HCT116 (cell line): Measurements from ENCODE around the gene MAP1LC3B2.

Experiments used
- CEBPB ChIP-seq: IDR thresholded peaks from 2 replicates; pipeline ENCODE4 v1.6.1; 2012; ENCODE audit warnings: low read depth
- ELF1 ChIP-seq: IDR thresholded peaks from 2 replicates; pipeline ENCODE4 v1.6.1; 2012; ENCODE audit warnings: low read depth, borderline replicate concordance
- EZH2 ChIP-seq: fragments of 200-600 bp; sonication (generic); IDR thresholded peaks from 2 replicates; pipeline ENCODE4 v1.6.1; 2017; ENCODE audit warnings: antibody characterized with exemption, mixed run types
- POLR2A ChIP-seq: IDR thresholded peaks from 2 replicates; pipeline ENCODE4 v1.7.0; 2011; ENCODE audit warnings: borderline replicate concordance; ENCODE audit not compliant: insufficient read depth, insufficient read length; ENCODE audit errors: extremely low read depth
- RAD21 ChIP-seq: IDR thresholded peaks from 2 replicates; pipeline ENCODE4 v1.6.1; 2012; ENCODE audit warnings: low read depth, mild to moderate bottlenecking
- SIN3A ChIP-seq: IDR thresholded peaks from 2 replicates; pipeline ENCODE4 v1.6.1; 2012; ENCODE audit warnings: low read depth
- TCF7L2 ChIP-seq: IDR thresholded peaks from 2 replicates; pipeline ENCODE4 v1.7.0; 2011; ENCODE audit warnings: borderline replicate concordance, inconsistent platforms; ENCODE audit not compliant: insufficient read depth, insufficient read length; ENCODE audit errors: extremely low read depth
- TF ChIP-seq, protein P1 (sequence below), 3 experiments: fragments of 200-600 bp in 1 of 3; sonication (generic) in 1 of 3; IDR thresholded peaks in 2 of 3; conservative IDR thresholded peaks in 1 of 3; 2 replicates each; pipeline ENCODE4 v1.5.1; 2012 to 2017; ENCODE audit warnings: low read depth in 2 of 3, low read length in 2 of 3, antibody characterized with exemption in 1 of 3, borderline replicate concordance in 1 of 3, control low read depth in 1 of 3, mild to moderate bottlenecking in 1 of 3, mixed read lengths in 1 of 3, mixed run types in 1 of 3, moderate library complexity in 1 of 3; ENCODE audit not compliant: insufficient read depth in 1 of 3
- TF ChIP-seq, protein P2 (sequence below): IDR thresholded peaks from 2 replicates; pipeline ENCODE4 v1.6.1; 2012
- TF ChIP-seq, protein P3 (sequence below): IDR thresholded peaks from 2 replicates; pipeline ENCODE4 v1.6.1; 2012

DNA sequence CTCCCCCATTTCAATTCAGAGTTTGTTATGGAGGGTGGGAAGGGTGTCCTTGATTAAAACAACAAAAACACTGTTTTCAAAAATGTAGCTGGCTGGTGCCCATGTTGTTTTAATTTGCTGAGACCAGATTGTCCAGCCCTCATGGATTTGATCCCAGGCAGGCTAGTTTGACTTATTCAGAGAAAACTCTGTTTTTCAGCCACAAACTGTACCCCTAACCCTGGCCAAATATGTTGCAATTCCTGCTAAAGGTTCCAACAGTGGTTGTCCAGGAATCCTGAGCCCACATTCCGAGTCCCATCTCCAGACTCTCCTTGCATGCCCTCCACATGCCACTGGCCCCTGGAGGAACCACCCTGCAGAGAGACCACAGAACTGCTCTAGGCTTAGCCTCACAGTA, 36.0 kb downstream of the MAP1LC3B2 start:
- TF ChIP-seq, protein P1, sequence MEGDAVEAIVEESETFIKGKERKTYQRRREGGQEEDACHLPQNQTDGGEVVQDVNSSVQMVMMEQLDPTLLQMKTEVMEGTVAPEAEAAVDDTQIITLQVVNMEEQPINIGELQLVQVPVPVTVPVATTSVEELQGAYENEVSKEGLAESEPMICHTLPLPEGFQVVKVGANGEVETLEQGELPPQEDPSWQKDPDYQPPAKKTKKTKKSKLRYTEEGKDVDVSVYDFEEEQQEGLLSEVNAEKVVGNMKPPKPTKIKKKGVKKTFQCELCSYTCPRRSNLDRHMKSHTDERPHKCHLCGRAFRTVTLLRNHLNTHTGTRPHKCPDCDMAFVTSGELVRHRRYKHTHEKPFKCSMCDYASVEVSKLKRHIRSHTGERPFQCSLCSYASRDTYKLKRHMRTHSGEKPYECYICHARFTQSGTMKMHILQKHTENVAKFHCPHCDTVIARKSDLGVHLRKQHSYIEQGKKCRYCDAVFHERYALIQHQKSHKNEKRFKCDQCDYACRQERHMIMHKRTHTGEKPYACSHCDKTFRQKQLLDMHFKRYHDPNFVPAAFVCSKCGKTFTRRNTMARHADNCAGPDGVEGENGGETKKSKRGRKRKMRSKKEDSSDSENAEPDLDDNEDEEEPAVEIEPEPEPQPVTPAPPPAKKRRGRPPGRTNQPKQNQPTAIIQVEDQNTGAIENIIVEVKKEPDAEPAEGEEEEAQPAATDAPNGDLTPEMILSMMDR (IDR thresholded peaks at IDR 0.05 in 2 of 3, conservative IDR thresholded peaks at IDR 0.05 in 1 of 3; ENCODE audit: borderline replicate concordance in 1 of 3, insufficient read depth in 1 of 3, low read depth in 2 of 3, low read length in 2 of 3): no peak
- TF ChIP-seq POLR2A (no peak), TCF7L2 (no peak), ELF1 (no peak), EZH2 (no peak), SIN3A (no peak), CEBPB (no peak), RAD21 (no peak)
- TF ChIP-seq, protein P2, sequence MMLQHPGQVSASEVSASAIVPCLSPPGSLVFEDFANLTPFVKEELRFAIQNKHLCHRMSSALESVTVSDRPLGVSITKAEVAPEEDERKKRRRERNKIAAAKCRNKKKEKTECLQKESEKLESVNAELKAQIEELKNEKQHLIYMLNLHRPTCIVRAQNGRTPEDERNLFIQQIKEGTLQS: no peak
- TF ChIP-seq, protein P3, sequence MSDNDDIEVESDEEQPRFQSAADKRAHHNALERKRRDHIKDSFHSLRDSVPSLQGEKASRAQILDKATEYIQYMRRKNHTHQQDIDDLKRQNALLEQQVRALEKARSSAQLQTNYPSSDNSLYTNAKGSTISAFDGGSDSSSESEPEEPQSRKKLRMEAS: no peak
